GM18951 (cell line): ENCODE data around the gene KIF3B.

Experiments used
- POLR2A ChIP-seq: IDR thresholded peaks from 4 replicates; pipeline ENCODE4 v1.6.1; 2011; ENCODE audit warnings: mild to moderate bottlenecking; ENCODE audit not compliant: insufficient read length, insufficient read depth; ENCODE audit errors: extremely low read depth
- in situ Hi-C: fragments of 300-500 bp; cut with MboI; formaldehyde crosslinking; loops from one replicate; pipeline ENCODE4 v1.12.0; 2022; ENCODE audit warnings: low sequenced_read_pairs, mixed read lengths, inconsistent platforms; ENCODE audit not compliant: unreplicated experiment

Gene KIF3B

GRCh38 chr20:32356622-32357374, 79.3 kb downstream of the KIF3B start:
- no peak for TF ChIP-seq POLR2A
- in situ Hi-C loops: no loop called here

DNA sequence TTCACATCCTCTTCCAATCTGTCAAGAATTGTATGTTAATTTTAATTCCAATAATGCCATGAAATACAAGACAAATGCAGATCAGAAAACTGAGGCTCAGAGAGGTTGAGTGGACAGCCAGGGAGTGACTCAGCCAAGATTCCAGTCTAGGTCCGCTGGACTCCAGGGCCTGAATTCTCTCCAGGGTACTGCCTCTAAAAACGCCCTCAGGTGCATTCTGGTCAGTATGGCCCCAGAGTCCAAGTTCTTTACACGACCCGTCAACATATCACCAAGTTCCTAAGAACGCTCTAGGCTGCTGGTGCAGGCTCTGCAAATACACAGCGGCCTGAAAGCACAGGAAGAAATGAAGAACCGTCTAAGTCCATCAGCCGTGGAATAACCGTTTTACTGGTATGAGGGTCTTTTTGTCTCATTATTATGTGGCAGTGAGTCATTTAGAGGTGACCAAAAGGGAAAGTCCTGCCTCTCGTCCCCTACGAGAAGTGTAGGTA, 80.0 kb downstream of the KIF3B start:
- in situ Hi-C loops: no loop called here
- no peak for TF ChIP-seq POLR2A

DNA sequence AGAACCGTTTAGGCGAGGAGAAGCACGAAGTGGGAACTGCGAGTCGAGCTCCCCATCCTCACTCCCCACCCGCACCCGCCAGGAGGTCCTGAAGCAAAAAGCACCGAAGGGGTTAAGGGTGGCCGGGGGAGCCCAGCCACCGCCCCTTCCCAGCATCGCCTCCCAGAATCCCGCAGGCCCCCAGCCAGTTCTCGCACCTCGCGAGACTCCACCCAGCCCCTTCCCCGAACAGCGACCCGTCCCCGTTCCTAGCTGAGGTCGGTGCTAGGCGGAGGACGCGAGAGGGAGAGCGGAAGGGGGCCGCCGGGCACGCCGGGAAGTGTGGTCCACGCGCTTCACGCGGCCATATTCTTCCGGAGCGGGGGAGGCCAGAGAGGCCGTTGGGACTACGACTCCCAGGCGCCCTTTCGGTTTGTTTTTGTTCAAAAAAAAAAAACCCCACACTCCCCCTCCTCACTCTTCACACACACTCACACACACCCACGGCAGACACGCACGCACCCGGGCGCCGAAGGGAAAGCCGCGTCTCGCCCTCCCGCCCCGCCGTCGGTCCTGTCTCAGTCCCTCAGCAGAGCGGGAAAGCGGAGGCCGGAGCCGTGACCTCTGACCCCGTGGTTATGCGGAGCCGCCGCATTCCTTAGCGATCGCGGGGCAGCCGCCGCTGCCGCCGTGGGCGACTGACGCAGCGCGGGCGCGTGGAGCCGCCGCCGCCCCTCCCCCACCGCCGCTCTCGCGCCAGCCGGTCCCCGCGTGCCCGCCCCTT, 80.6 kb downstream of the KIF3B start, which contains the start of gene ASXL1:
ASXL1 (plus strand) TSS at position 463 of the 763 bp plus-strand sequence. CDS start 445 bp downstream, outside the sequence.
- TF ChIP-seq POLR2A: peak; percentile 63
- in situ Hi-C loops: no loop called here

DNA sequence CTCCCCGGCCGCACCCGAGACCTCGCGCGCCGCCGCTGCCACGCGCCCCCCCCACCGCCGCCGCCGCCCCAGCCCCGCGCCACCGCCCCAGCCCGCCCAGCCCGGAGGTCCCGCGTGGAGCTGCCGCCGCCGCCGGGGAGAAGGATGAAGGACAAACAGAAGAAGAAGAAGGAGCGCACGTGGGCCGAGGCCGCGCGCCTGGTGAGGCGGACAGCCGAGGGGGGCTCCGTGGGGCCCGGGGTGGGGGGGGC, 81.1 kb downstream of the KIF3B start:
- TF ChIP-seq POLR2A: no peak
- in situ Hi-C loops: no loop called here

GRCh38 chr20:32358883-32359632, 81.6 kb downstream of the KIF3B start:
- in situ Hi-C loops: no loop called here
- TF ChIP-seq POLR2A: peak; percentile 69

DNA sequence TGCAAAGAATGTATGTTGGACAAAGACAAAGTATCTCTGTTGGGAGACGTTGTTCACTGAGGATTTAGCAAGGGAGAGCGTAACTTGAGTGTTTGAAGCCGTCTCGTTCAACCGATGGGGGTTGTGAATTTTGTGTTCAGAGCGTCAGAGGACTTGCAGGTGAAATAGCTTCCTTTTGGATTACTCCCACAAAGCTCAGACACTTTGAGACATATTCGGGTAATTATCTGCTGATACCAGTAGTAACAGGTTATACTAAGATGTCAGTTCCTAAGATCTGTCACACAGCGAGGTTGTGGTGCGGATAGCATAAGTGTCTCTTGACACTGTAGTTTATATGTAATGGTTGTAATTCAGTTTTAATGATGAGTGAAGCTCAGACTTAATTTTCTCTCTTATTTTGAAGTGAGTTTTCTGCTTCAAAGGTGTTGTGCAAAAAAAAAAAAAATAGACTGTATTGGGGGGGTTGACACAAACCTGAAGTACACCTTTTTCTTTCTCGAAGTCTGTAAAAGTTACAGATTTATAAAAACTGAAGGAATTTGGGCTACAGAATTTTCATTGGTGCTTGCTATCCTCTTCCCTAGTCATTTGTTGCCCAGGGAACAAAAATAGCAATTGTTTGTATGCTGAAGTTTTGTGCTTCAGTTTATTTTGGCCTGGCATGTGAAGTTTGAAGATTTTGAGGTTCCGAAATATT, 82.3 kb downstream of the KIF3B start:
- in situ Hi-C loops: no loop called here
- TF ChIP-seq POLR2A: no peak

DNA sequence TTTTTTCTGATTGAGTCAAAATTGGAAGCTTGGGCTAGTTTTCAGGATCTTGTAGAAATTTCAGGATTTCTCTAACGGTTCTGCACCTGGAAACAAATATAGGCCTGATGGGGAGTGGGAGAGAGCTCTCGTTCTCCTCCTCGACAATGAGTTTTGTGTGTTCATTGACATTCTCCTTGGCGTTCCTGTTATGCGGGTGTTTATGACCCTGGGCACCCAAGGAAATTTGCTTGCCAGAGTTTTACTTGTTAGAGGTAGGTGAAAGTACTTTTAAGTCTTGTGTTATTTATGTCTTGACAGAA, 82.8 kb downstream of the KIF3B start:
- in situ Hi-C loops: no loop called here
- TF ChIP-seq POLR2A: no peak

DNA sequence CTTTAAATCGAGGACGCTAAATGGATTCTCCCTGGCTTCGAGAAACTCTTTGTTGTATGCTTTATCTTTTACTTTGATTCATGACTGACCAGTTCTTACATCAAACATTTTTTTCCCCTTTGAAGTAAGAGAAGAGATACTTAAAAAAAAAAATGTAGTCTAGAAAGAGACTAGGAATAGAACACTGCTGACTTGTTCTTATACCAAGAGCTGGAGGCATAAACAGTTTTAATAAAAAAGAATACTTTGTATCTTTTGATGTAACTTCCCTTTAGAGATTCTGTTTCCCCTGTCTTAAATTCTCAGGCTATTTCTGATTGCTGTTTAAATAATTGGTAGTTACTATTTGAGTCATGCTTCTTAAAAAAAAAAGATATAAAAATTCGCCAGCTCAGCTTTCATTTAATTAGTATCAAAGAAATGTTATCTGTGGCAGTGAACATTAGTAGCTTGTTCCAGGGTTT, 85.5 kb downstream of the KIF3B start:
- in situ Hi-C loops: no loop called here
- no peak for TF ChIP-seq POLR2A

GRCh38 chr20:32363492-32363891, 86.0 kb downstream of the KIF3B start:
- no peak for TF ChIP-seq POLR2A
- in situ Hi-C loops: no loop called here

DNA sequence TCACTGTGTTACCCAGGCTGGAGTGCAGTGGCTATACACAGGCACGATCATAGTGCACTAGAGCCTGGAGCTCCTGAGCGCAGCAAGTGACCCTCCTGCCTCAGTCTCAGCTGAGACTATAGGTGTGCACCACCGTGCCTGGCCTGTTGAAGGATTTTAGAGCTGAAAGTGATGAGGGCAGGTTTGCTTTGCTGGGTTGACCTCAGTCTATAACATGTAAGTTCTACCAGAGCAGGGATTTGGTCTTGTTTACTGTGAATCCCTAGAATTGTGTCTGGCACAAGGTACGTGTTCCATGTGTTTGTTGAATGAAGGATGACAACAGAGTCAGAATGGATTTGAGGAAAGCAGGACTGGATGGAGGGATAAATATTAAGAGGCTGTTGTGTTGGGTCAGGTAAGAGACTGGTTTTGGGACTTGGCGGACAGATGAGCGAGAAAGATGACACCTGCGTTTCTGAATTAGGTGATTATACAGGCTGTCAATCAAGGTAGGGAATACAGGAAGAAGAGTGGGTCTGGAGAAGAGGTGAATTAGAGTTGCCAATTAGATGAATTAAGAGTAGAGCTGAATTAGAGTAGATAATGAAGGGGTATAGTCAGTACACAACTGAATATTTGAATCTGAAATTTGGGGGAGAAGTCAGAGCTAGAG, 87.2 kb downstream of the KIF3B start:
- in situ Hi-C loops: no loop called here
- no peak for TF ChIP-seq POLR2A

- no peak for TF ChIP-seq POLR2A
- in situ Hi-C loops: no loop called here
Observed at GRCh38 chr20:32365564-32365963, 88.1 kb downstream of the KIF3B start.

DNA sequence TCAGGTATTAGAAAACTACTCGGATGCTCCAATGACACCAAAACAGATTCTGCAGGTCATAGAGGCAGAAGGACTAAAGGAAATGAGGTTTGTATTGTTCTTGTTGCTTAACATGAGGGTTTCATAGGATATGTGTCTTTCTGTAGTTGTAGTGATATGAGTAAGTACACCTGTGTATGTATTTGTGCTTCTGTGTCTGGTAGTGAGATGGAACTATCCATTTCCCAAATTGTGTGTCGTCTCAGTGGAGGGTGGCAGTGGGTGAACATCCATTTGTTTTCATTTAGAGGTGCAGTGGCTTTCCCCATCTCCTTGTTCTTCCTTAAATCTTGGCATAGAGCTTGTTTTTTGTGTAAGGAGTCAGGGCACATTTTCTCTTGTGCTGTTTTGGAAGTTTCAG, 88.9 kb downstream of the KIF3B start:
- TF ChIP-seq POLR2A: no peak
- in situ Hi-C loops: no loop called here
